DMS153 (cell line): ENCODE results near the gene TMEM131.
"Not testable (repeated sequence)": the region's sequence is repeated elsewhere in the genome, so short reads cannot be mapped to it uniquely, and the experiment has no call there.

Source experiments
- DNase-seq: peaks from one replicate; lab custom pipeline; 2025; lab: John Stamatoyannopoulos, UW

Gene TMEM131

DNA sequence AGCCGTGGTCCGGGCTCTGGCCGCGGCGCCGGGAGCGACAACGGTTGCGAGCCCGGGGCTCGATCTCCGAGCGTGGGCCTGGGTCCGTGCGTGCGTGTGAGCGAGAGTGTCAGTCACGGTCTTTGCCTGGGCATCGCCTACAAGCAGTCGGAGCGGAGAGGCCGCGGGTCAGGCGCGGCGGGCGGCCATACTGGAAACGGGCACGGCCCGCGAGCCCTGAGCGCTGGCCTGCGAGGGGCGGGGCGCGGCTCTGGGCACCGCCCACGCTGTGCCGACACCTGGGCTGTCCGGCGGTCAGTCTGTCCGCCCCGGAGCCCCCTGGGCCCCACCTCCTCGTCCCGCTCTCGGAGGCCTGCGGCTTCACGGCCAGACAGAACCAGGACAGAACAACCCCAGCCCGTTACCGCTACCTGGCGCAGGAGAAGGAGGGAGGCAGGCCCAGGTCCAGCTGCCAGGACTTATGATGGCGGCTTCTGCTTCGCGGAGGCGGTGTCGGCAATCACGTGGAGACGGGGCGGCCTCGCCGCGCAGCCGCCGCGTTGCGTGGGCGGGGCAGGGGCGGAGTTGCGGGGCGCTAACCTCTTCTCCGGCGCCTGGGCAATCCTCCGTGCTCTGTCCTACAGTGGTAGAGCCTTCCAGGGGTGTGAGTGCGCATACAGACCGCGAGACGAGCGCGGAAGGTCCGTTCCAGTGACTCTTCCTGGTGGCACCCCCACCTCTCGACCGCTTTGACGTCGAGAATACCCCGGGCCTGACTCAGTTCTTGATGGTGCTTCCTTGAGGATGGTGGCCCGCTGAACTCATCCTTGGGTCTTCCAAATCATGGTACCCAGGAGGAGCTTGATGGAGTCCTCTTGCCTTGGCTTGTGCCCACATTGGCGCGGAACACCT, at the start of gene TMEM131:
Gene TMEM131, minus strand, starts transcription at position 215 of the 891 bp plus-strand sequence. CDS start 286 bp downstream, outside the sequence.
- DNase-seq: peak; percentile 88

DNA sequence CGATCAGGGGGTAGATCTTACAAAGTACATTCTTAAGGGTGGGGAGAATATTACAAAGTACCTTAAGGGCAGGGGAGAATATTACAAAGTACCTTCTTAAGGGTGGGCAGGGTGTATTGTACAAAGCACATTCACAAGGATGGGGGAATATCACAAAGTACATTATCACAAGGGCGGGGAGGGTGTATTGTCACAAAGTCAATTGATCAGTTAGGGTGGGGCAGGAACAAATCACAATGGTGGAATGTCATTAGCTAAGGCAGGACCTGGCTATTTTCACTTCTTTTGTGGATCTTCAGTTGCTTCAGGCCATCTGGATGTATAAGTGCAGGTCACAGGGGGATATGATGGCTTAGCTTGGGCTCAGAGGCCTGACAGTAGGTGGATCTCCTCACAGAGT, 49.0 kb upstream of the TMEM131 start:
- not testable (repeated sequence) for DNase-seq

- DNase-seq: no peak
These were observed 47.4 kb upstream of the TMEM131 start for GRCh38 chr2:98043101-98043500.

GRCh38 chr2:98040331-98040939, 44.7 kb upstream of the TMEM131 start:
- DNase-seq: no peak

DNA sequence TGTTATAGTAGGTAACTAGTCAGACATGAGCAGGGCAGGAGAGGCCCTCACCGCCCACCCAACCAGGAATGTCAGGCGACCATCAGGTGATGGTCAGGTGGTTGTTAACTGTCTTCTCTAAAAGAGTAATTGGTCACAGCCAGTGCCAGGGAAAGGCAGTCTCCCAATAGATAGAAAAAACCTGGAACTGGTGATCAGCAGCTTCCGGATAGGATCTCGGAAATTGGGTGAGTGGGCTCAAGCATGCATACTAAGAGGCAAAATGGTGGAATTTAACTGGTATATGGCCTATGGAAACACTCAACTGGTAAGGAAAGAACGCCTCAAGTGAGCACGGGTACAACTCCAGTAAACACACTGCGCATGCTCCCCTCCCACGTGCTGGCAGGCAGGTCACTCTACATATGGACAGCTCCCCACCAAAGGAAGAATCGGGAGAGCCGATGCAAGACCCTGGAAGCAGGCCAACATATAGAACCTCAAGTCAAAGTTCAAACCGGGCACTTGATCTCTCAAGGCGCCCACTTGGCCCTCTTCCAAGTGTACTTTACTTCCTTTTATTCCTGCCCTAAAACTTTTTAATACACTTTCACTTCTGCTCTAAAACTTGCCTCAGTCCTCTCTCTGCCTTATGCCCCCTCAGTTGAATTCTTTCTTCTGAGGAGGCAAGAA, 43.5 kb upstream of the TMEM131 start:
- no peak for DNase-seq

DNA sequence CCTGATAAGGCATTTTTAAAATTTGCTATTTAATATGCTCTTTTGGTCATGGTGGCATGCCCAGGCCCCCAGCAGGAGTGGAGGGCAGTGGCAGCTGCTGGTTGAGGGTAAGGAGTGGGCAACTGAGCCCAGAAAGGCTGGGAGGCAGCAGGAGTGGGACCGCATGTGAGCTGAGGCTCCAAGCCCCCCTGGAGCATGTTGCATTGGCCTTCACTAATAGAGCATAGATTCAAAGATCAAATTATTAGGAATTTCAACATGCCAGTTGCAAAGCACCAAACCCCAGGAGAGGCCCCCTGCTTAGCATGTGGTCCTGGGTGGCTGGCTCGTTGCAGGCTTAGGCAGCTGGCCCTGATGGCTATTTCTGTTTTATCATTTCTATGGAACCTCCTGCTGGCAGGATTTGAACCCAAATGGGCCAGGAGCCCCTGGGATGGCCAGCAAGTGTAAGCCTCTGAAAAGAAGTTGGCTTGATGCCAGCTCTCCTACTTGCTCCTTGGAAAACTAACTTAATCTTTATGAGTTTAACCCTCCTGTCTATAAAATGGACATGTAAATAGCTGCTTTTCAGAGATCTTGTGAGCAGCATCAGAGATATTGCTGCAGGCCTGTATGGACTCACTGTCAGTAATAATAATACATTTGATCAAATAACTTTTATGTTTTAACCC, 42.1 kb upstream of the TMEM131 start:
- DNase-seq: no peak

DNA sequence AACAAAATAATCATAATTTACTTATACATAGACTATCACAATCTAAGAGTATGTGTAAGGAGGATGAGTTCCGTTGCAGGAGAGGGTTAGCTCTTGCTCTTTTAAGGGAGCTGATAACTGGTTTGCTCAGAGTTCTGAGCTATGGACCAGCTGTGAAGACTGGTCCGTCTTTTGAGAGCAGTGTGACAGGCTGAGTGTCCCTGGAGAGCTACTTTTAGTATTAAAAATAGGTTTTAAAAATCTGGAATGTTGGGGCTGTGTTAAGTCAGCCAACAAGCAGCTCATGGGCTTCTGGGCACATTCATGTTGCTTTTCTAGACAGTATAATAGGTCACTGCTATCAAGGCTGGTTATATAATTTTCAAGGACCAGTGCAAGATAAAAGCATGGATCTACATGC, 41.5 kb upstream of the TMEM131 start:
- DNase-seq: no peak

- no peak for DNase-seq
These were observed 40.7 kb upstream of the TMEM131 start for GRCh38 chr2:98036349-98037000.

- no peak for DNase-seq
These were observed 39.0 kb upstream of the TMEM131 start for GRCh38 chr2:98034745-98035144.

DNA sequence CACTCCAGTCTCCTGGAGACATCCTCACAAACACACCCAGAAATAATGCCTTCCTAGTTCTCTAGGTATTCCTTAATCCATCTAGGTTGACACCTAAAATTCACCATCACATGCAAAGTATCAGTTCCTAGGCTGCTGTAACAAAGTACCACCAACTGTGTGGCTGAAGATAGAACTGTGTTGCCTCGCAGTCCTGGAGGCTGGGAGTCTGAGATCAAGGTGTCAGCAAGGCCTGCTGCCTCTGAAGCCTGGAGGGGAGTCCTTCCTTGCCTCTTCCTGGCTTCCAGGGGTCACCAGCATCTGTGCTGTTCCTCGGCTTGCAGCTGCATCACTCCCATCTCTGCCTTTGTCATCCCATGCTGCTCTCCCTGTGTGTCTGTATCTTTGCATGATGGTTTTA, 36.3 kb upstream of the TMEM131 start:
- DNase-seq: no peak

GRCh38 chr2:98029718-98030222, 34.0 kb upstream of the TMEM131 start:
- DNase-seq: no peak

DNA sequence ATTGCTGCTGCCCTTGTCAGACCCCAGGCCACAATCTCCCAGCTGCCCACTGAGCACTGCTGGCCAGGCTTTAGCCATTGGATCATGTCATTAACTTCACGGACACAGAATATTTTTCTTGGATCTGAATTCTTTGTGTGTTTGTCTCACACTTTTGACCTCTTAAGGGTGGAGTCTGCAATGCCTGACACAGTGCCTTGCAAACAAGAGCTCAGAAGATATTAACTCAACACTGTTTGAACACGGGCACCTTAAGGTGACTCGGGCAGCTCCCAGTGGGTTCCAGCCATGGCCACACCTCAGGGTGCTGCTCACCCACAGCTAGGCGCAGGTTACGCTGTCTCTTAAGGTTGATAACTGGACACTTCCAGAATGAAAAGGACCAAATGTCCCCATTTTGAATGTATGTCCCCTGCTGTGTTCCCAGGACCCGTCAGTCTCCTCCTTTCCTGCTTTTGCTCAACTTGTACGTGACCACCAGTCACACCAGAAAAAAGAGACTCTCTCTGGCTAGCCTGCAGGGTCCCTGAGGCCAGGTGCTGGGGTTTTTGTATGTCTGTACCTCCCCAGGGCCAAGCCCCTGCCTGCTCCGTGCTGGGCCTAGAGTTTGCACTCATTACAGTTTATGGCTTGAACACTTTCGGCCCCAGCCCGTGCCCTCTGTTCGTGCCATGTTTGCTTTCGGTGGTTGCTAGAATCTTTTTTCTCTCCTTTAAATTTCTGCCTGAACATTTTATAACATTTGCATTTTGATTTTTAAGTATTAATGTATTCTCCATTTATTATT, 33.4 kb upstream of the TMEM131 start:
- DNase-seq: no peak

GRCh38 chr2:98028101-98028561, 32.4 kb upstream of the TMEM131 start:
- no peak for DNase-seq

DNA sequence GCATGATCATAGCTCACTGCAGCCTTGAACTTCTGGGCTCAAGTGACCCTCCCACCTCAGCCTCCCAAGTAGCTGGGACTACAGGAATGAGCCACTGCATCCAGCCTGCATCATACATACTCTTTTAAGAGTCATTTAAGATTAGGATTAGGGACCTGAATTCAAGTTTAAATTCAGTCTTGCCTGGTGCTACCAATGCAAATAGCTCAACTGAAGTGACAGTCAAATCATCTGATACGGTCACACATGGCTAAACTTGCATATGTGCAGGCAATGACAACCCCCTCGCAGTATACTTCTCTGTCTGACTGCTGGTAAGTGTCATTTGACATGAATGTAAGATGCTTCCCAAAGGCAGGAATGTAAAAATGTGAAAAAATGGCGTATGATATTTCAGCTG, 31.8 kb upstream of the TMEM131 start:
- no peak for DNase-seq

GRCh38 chr2:98026927-98027522, 31.3 kb upstream of the TMEM131 start:
- DNase-seq: no peak

- DNase-seq: no peak
These were observed 30.5 kb upstream of the TMEM131 start for GRCh38 chr2:98026292-98026691.

DNA sequence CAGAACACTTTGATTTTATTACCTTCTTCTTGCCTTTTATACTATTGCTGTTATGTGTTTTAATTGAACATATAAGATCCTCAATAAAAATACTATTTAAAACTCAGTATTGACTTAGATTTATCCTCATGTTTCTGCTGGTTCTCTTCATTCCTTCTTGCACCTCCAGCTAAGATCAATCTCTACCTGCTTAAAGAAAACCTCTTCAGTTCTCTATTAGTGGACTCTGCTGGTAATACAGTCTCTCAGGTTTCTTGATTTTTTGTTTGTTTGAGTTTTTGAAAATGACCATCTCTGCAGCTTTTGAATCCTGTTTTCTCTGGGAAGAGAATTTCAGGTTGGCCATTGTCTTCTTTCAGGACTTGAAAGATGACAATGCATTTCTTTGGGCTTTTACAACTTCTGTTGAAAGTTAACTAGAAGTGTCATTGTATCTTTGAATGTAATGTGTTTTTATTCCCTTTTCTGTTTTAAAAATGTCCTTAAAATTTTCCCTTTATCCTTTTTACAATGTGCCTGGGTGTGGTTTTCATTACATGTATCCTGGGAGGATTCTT, 29.8 kb upstream of the TMEM131 start:
- DNase-seq: no peak

DNA sequence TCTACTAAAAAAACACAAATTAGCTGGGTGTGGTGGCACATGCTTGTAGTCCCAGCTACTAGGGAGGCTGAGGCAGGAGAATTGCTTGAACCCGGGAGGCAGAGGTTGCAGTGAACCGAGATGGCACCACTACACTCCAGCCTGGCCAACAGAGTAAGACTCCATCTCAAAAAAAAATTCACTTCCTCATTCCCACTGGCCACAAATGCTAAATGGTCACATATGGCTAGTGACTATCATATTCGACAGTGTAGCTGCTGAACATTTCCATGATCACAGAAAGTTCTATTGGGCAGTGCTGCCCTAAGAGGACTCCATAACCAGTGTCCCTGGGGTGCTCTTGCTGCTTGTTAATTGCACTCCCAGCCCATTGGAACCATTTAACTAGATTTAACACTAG, 26.3 kb upstream of the TMEM131 start:
- not testable (repeated sequence) for DNase-seq

GRCh38 chr2:98020992-98021713, 25.4 kb upstream of the TMEM131 start:
- DNase-seq: no peak
